BE2C (cell line): ENCODE results near the gene WNT3.

Experiments used
- DNase-seq: peaks from one replicate; pipeline ENCODE4 v3.0.0-alpha.2; 2020
- H3K27me3 ChIP-seq: fragments of 250-450 bp; sonication (Bioruptor Pico); 2 replicates; pipeline ENCODE4 v1.5.1; 2020; ENCODE audit warnings: mild to moderate bottlenecking
- H3K36me3 ChIP-seq: fragments of 250-450 bp; sonication (Bioruptor Pico); 2 replicates; pipeline ENCODE4 v1.5.1; 2020; ENCODE audit warnings: mild to moderate bottlenecking
- H3K4me1 ChIP-seq: fragments of 250-450 bp; sonication (Bioruptor Pico); 2 replicates; pipeline ENCODE4 v1.5.1; 2020
- H3K4me3 ChIP-seq: 2 replicates; pipeline ENCODE4 v1.5.1; 2011; ENCODE audit warnings: low read depth, low read length
- H3K9me3 ChIP-seq: fragments of 250-450 bp; sonication (Bioruptor Pico); 2 replicates; pipeline ENCODE4 v1.5.1; 2020
- CTCF ChIP-seq: IDR thresholded peaks from 2 replicates; pipeline ENCODE4 v1.5.1; 2012; ENCODE audit warnings: mild to moderate bottlenecking, low read depth, low read length

Gene WNT3

GRCh38 chr17:46851029-46851741 lies 32.7 kb upstream of the WNT3 start, which contains the start of gene WNT9B:
TSS of gene WNT9B (plus strand) at chr17:46851583. CDS start at chr17:46851639, 56 bp downstream.
- Histone ChIP-seq H3K27me3 (peaks cover 29% of the 10 kb centered on the region), H3K4me3 (peak within 1 kb of the TSS; percentile 37)
- DNase-seq, result peak; percentile 53

GRCh38 chr17:46850688-46851028 lies 32.2 kb upstream of the WNT3 start:
- peaks cover 29% of the 10 kb centered on the region for H3K27me3 ChIP-seq

More at GRCh38 chr17:46851029-46851741, 32.7 kb upstream of the WNT3 start, which contains the start of gene WNT9B:
- TF ChIP-seq CTCF, result no peak
- Histone ChIP-seq H3K4me1 (no peaks in the 10 kb centered on the region), H3K9me3 (no peaks in the 10 kb centered on the region), H3K36me3 (no peaks in the 10 kb centered on the region)

GRCh38 chr17:46848534-46848933 lies 30.0 kb upstream of the WNT3 start:
- no peaks in the 10 kb centered on the region for H3K4me1 ChIP-seq
- H3K27me3 ChIP-seq, result peaks cover 29% of the 10 kb centered on the region
- no peaks in the 10 kb centered on the region for H3K9me3 ChIP-seq
- H3K36me3 ChIP-seq, result no peaks in the 10 kb centered on the region
- no peak for TF ChIP-seq CTCF
- no peak overlapping the region for H3K4me3 ChIP-seq
- DNase-seq, result no peak

More at GRCh38 chr17:46850688-46851028, 32.2 kb upstream of the WNT3 start:
- no peaks in the 10 kb centered on the region for H3K4me1 ChIP-seq
- no peak for TF ChIP-seq CTCF
- no peaks in the 10 kb centered on the region for H3K36me3 ChIP-seq
- H3K9me3 ChIP-seq, result no peaks in the 10 kb centered on the region
- DNase-seq, result no peak
- no peak overlapping the region for H3K4me3 ChIP-seq

GRCh38 chr17:46847204-46848191 lies 29.0 kb upstream of the WNT3 start:
- Histone ChIP-seq H3K9me3 (no peaks in the 10 kb centered on the region), H3K4me1 (no peaks in the 10 kb centered on the region), H3K36me3 (no peaks in the 10 kb centered on the region), H3K27me3 (peaks cover 24% of the 10 kb centered on the region), H3K4me3 (no peak overlapping the region)
- no peak for TF ChIP-seq CTCF
- DNase-seq, result no peak

- H3K4me1 ChIP-seq, result no peaks in the 10 kb centered on the region
- no peak for DNase-seq
- no peak overlapping the region for H3K4me3 ChIP-seq
- TF ChIP-seq CTCF, result peak; percentile 77
- no peaks in the 10 kb centered on the region for H3K36me3 ChIP-seq
- H3K9me3 ChIP-seq, result no peaks in the 10 kb centered on the region
- no peaks in the 10 kb centered on the region for H3K27me3 ChIP-seq
These were observed 24.3 kb upstream of the WNT3 start for GRCh38 chr17:46842835-46843234.
